HG03060 (cell line): Measurements from ENCODE around the gene XRN1.
A peak's percentile ranks its signal among the peaks of the same experiment; 100 is the strongest.
"Not testable (repeated sequence)": the region's sequence is repeated elsewhere in the genome, so short reads cannot be mapped to it uniquely, and the experiment has no call there.

Source experiments
- ATAC-seq: cut with Tn5 transposase; IDR thresholded peaks from one replicate; pipeline ENCODE4 v1.9.1; 2021; ENCODE audit warnings: low read depth, moderate number of reproducible peaks; ENCODE audit not compliant: unreplicated experiment

XRN1 gene

GRCh38 chr3:142353571-142353970 is 94.3 kb downstream of the XRN1 start:
- no peak for ATAC-seq

DNA sequence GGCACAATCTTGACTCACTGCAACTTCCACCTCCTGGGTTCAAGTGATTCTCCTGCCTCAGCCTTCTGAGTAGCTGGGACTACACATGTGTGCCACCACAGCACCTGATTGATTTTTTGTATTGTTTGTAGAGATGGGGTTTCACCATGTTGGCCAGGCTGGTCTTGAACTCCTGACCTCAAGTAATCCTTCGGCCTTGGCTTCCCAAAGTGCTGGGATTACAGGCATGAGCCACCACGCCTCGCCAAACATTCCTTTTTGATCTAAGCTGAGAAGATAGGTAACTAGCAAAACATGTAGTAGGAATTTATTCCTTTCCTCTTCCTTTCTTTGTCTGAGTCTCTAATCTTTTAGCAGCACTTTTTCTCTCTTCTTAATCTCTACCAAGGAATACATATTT is 95.1 kb downstream of the XRN1 start:
- ATAC-seq = not testable (repeated sequence)

GRCh38 chr3:142348460-142348859 is 99.4 kb downstream of the XRN1 start:
- ATAC-seq = no peak

DNA sequence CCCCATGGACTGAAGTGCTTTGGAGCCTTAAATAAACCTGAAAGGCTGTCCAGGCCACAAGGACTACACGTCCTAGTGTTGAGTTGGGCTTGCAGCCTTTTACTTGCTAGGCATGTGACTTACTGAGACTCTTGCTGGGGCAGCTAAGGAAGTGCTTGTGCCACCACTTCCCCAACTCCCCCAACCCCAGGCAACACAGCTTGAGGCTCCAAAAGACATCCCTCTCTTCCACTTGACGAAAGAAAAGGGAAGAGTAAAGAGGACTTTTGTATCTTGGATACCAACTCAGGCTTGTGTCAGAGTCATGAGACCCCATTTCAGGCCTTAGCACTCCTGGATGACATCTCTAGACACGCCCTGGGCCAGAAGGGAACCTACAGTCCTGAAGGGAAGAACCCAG is 109.8 kb downstream of the XRN1 start:
- no peak for ATAC-seq

GRCh38 chr3:142332390-142332789 is 115.4 kb downstream of the XRN1 start:
- ATAC-seq = no peak

GRCh38 chr3:142324275-142324953 is 123.4 kb downstream of the XRN1 start:
- not testable (repeated sequence) for ATAC-seq

GRCh38 chr3:142319912-142320311 is 127.9 kb downstream of the XRN1 start:
- ATAC-seq = no peak

GRCh38 chr3:142319094-142319493 is 128.7 kb downstream of the XRN1 start:
- no peak for ATAC-seq

- ATAC-seq = no peak
These were observed 129.5 kb downstream of the XRN1 start for GRCh38 chr3:142318331-142318730.

DNA sequence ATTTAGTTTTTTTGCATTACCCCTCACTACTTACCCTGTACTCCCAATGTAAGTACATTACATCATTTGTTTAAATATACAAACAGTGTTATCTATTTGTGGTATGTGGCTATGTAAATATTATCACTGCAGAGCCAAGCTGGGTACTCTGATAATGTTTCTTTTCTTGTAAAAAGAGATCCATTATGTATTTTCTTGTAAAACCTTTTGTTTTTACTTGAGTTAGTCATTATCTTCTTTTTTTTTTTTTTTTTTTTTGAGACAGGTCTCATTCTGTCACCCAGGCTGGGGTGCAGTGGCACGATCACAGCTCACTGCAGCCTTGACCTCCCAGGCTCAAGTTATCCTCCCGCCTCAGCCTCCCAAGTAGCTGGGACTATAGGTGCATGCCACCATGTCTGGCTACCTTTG is 131.9 kb downstream of the XRN1 start:
- not testable (repeated sequence) for ATAC-seq

DNA sequence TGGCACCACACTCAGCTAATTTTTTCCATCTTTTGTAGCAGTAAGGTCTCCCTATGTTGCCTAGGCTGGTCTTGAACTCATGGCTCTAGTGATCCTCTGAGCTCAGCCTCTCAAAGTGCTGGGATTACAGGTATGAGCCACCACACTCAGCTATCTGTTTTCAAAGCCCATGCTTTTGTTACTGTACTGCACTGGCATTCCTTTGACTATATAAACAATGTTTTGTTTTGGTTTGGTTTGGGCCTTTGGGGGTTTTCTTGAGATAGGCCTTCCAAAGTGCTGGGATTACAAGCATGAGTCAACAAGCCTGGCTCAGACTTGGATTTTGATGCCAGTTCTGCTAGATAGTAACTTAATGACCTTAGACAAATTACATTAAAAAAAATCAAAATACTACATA is 132.8 kb downstream of the XRN1 start:
- ATAC-seq = no peak

DNA sequence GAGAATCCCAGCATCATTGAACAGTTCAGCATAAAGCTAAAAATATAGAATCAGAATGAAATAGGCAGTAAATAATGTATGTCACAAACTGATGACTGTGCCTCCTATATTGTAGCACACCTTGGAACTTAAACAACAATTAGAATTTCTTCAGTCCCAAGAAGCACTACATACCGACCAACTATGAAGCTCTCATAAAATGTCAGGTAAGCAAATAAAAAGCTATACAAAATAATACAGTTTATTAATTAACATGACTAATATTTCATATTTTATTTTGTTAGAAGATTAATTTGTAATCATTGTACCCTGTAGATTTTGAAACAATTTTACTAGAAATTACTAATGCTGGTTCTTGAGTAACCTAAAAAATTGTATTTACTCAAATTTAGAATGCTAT is 137.4 kb downstream of the XRN1 start:
- no peak for ATAC-seq

DNA sequence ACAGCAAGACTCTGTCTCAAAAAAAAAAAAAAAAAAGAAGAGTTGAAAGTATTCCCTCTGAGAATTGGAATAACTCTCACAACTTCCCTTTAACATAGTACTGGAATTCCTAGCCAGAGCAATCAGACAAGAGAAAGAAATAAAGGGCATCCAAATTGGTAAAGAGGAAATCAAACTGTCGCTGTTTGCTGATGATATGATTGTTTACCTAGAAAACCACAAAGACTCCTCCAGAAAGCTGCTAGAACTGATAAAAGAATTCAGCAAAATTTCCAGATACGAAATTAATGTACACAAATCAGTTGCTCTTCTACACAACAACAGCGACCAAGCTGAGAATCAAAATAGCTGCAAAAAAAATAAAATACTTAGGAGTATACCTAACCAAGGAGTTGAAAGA is 145.0 kb downstream of the XRN1 start:
- not testable (repeated sequence) for ATAC-seq

GRCh38 chr3:142298626-142299025 is 149.2 kb downstream of the XRN1 start:
- no peak for ATAC-seq

DNA sequence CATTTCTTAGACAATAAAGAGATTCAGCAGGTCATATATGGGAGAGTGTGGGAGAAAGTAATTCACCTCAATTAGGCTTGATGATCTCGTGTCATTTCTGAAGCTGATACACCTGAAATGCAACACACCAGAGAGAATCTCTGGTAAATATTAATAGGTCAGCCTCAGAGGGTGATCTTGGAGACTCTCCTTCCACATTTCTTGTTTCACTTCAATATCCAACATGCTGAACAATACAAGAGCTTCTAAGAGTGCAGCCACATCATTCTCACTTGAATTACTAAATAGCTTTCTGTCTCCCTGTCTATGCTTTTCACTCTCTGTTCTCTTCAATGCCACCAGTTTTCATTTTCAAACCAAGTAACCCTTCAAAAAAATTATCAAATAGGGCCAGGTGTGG is 151.3 kb downstream of the XRN1 start:
- no peak for ATAC-seq

DNA sequence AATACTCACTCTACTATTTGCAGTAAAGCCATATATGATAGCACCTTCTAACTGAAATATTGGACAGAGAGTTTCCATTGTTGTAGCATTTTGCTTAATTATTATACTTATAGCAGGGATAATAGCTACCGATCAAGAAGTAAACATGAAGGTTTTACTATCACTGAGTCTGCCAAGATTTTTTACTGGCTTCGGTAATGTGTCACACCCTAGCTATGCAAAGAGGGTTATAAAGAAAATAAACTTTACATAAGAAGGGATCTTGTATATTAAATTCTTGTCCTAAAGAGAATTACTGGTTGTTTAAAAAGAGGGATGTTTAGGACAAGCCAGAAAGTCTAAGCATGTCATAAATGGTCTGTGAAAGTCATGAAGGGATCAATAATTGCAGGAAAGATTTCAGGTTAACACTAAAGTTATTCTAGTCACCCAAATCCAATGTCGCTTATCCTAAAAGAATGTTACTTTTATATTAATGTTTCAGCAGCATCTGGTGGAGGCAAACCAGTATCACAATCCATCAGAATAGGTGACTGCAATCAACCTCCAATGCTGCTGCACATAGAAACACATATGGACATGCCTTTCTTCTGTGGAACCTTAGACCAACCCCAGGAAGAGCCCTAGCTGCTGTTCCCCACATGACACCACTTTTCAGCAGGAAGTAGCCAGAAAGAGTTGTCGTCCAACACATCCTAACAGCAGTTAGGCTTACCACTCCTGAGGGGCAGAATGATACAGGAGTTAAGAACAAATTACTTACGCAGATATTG is 159.8 kb downstream of the XRN1 start:
- ATAC-seq = no peak

- no peak for ATAC-seq
These were observed 162.7 kb downstream of the XRN1 start for GRCh38 chr3:142285083-142285517.

DNA sequence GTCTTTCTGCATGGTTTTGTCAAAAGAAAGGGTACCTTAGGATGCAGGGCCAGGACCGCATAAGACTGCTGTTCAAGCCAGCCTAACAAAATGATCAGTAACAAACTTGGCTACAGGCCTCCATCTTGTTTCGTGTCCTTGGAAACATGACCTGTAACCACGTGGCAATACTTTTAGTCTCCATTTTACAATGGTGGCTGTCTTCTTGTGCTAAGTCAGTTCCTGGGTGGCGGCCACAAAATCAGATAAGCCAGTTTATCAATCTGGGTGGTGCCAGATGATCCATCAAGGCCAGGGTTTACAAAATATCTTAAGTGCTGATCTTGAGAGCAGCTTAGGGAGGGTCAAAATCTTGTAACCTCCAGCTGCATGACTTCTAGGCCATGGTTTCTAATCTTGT is 165.3 kb downstream of the XRN1 start:
- no peak for ATAC-seq

DNA sequence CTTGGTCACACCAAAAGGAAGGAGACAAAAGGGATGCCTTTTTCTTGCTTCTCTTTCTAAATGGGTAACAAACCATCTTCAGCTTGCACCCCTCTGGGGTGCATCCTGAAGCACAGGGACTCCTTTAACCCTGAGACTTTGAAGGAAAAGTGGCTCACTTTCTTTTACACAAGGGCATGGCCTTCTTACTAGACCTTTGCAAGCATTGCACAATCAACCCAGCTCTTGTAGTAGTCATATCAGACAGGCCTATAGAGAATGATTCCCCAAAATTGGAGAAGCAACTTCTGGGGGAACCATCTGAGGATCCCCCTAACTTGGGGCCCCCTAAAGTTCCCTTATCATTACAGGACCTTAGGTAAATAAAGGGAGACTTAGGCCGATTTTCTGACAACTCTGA is 166.4 kb downstream of the XRN1 start:
- ATAC-seq = no peak

DNA sequence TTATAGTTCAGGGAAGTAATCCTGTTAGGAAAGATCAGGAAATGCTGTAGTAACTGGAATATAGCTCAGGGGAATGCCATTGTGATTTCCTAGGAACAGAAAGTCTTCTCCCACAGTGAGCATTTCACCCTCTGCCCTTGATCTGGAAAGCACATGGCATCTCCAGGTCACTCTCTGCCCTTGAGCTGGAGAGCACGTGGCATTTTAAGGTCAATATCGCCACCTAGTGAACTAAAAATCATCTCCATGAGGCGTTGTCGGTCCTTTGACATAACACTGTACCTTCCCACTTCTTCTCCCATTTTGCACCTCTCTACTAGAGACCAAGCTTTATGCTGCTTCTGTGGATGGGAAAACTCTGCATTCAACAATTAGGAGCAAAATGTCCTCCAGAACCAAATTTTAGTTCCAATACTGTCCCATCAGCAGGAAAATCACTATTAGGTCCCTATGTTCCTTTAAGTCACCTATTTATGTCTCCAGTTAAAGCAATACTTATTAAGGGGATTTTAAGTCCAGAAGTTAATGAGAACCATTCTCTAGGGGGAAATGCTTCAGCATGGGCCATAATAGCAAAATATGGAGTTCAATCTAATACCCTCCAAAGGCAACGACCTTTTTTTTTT is 167.8 kb downstream of the XRN1 start:
- ATAC-seq = peak; percentile 57

DNA sequence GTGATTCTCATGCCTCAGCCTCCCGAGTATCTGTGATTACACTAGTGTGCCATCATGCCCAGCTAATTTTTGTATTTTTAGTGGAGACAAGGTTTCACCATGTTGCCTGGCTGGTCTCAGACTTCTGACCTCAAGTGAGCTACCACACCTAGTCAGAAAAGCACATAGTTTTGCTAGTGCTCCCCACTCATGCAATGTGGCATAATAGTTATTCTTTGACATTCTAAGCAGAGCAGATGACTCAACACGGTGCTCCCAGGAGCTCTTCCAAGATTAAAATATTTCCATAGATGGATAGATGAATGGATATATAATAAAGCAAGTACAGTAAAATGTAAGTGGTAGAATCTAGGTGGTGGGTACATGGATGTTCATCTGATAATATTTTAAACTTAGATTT is 169.4 kb downstream of the XRN1 start:
- no peak for ATAC-seq

DNA sequence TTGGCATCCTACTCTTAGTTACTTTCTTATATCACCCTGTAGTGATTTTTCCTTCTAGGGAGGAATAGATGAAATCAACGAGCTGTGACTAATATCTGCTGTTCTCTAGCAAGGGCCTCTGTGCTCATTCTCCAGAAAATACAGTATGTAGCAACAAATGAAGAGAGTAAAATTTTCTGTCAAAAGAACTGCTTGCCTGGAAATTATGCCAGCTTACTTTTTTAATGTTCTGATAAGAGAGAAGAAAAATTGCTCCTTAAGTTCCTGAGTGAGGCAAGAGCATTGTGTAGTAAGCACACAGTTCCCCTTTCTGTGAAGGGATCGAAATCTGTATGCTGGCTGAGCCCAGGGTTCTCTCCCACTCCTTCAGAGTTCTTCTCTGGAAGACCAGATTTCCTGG is 171.1 kb downstream of the XRN1 start:
- ATAC-seq = no peak
